Measurements from ENCODE around the gene MRPS2. TPM values are rescaled to one million over a fixed set of nuclear protein-coding genes. Genes with fewer than 3 reads are reported as not detected.

MRPS2 gene
- total and polyA plus RNA-seq, 2 donors (not counting 3 experiments of a cell fraction or from before 2014, with no cell fraction given) = 50.8 to 231 TPM

GRCh38 chr9:135552698-135553171 lies 52.3 kb downstream of the MRPS2 start:
- no peaks in the 10 kb centered on the region for H3K9me1 ChIP-seq (replicated peaks; ENCODE audit: control insufficient read depth, extremely low read depth, insufficient read depth, low read length)
- no peak for TF ChIP-seq JUN (IDR thresholded peaks at IDR 0.05; ENCODE audit: borderline replicate concordance, insufficient read depth, insufficient read length, low read depth)
- TF ChIP-seq FOS (IDR thresholded peaks at IDR 0.05; ENCODE audit: borderline replicate concordance, insufficient read depth, low read length) = no peak
- no peak for TF ChIP-seq POLR2A (IDR thresholded peaks at IDR 0.05; ENCODE audit: low read depth, low read length)
- no peak for TF ChIP-seq MYC (IDR thresholded peaks at IDR 0.05; ENCODE audit: low read depth, low read length)
- TF ChIP-seq, protein P1, sequence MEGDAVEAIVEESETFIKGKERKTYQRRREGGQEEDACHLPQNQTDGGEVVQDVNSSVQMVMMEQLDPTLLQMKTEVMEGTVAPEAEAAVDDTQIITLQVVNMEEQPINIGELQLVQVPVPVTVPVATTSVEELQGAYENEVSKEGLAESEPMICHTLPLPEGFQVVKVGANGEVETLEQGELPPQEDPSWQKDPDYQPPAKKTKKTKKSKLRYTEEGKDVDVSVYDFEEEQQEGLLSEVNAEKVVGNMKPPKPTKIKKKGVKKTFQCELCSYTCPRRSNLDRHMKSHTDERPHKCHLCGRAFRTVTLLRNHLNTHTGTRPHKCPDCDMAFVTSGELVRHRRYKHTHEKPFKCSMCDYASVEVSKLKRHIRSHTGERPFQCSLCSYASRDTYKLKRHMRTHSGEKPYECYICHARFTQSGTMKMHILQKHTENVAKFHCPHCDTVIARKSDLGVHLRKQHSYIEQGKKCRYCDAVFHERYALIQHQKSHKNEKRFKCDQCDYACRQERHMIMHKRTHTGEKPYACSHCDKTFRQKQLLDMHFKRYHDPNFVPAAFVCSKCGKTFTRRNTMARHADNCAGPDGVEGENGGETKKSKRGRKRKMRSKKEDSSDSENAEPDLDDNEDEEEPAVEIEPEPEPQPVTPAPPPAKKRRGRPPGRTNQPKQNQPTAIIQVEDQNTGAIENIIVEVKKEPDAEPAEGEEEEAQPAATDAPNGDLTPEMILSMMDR (IDR thresholded peaks at IDR 0.05; ENCODE audit: extremely low read depth in 1 of 2, insufficient read depth in 1 of 2, low read depth in 1 of 2, low read length in 2 of 2) = no peak
- TF ChIP-seq POLR2AphosphoS5 (IDR thresholded peaks at IDR 0.05; ENCODE audit: insufficient read depth, low read depth, low read length) = no peak
- no peak for TF ChIP-seq GATA2 (IDR thresholded peaks at IDR 0.05; ENCODE audit: insufficient read depth, insufficient read length, low read depth, low read length)
- TF ChIP-seq EZH2 (IDR thresholded peaks at IDR 0.05; ENCODE audit: borderline replicate concordance, low read depth, low read length, severe bottlenecking) = no peak
- TF ChIP-seq, protein P2, sequence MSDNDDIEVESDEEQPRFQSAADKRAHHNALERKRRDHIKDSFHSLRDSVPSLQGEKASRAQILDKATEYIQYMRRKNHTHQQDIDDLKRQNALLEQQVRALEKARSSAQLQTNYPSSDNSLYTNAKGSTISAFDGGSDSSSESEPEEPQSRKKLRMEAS (IDR thresholded peaks at IDR 0.05; ENCODE audit: insufficient read depth, insufficient read length) = no peak
- H3K27ac ChIP-seq (ENCODE audit: insufficient read depth, low read depth, low read length) = no peak overlapping the region
- no peaks in the 10 kb centered on the region for H3K27me3 ChIP-seq (ENCODE audit: control insufficient read depth in 2 of 2, insufficient read depth in 2 of 2, low read length in 2 of 2)
- dilution Hi-C loops (cut with MboI; ENCODE audit: extremely low pct_ligation_motif_present, low sequenced_read_pairs) = no loop called here
- no peak for FAIRE-seq
- BruUV-seq (replicated peaks) = no TSS peak
- no peaks in the 10 kb centered on the region for H3K36me3 ChIP-seq (ENCODE audit: control insufficient read depth in 2 of 2, extremely low read depth in 1 of 2, insufficient read depth in 2 of 2, low read length in 2 of 2)
- no peak overlapping the region for H3K4me3 ChIP-seq (replicated peaks in 1 of 3; ENCODE audit: insufficient read depth in 1 of 3, low read depth in 1 of 3, low read length in 3 of 3)
- no peak for DNase-seq (ENCODE audit: low read depth, low spot score)
- no peaks in the 10 kb centered on the region for H3K9me3 ChIP-seq (replicated peaks; ENCODE audit: control insufficient read depth, insufficient read depth, low read length)
- no peaks in the 10 kb centered on the region for H3K4me1 ChIP-seq (ENCODE audit: control insufficient read depth, extremely low read depth, insufficient read depth, low read length)
- H3K79me2 ChIP-seq (ENCODE audit: control insufficient read depth, insufficient read depth, low read length) = no peaks in the 10 kb centered on the region
- no peak overlapping the region for H3K9ac ChIP-seq (replicated peaks; ENCODE audit: extremely low read depth, insufficient read depth, low read length)
- H4K20me1 ChIP-seq (replicated peaks; ENCODE audit: control insufficient read depth, extremely low read depth, insufficient read depth, low read length) = no peaks in the 10 kb centered on the region
- no peak overlapping the region for H2AFZ ChIP-seq (ENCODE audit: low read depth, low read length)
- ChIA-PET POLR2A (no interaction called here), CTCF (no interaction called here)
- H3K4me2 ChIP-seq (ENCODE audit: insufficient read depth, low read length) = no peak overlapping the region
- intact Hi-C loops (cut with micrococcal nuclease) = no loop called here

Other genes with a start within 250 kb of the MRPS2 start
- 11.8 and 16.9 TPM in 2 replicates for gene PPP1R26, start 20.9 kb upstream of the MRPS2 start, total RNA-seq
- gene PPP1R26, start 20.9 kb upstream of the MRPS2 start, polyA plus RNA-seq = 5.7 and 5.9 TPM in 2 replicates
- gene LCN1, start 20.8 kb downstream of the MRPS2 start, total RNA-seq = not detected in 2 replicates
- not detected in 2 replicates for gene LCN1, start 20.8 kb downstream of the MRPS2 start, polyA plus RNA-seq
- gene OBP2A, start 45.4 kb downstream of the MRPS2 start, total RNA-seq = not detected in 2 replicates
- gene OBP2A, start 45.4 kb downstream of the MRPS2 start, polyA plus RNA-seq = not detected in 2 replicates
- not detected in 2 replicates for gene PAEP, start 61.1 kb downstream of the MRPS2 start, total RNA-seq
- gene PAEP, start 61.1 kb downstream of the MRPS2 start, polyA plus RNA-seq = not detected in 2 replicates
- gene GLT6D1, start 138.9 kb downstream of the MRPS2 start, total RNA-seq = not detected in 2 replicates
- not detected in 2 replicates for gene GLT6D1, start 138.9 kb downstream of the MRPS2 start, polyA plus RNA-seq
- not detected in 2 replicates for gene LCN9, start 162.6 kb downstream of the MRPS2 start, total RNA-seq
- gene LCN9, start 162.6 kb downstream of the MRPS2 start, polyA plus RNA-seq = not detected in 2 replicates
- not detected in 2 replicates for gene SOHLH1, start 198.8 kb downstream of the MRPS2 start, total RNA-seq
- gene SOHLH1, start 198.8 kb downstream of the MRPS2 start, polyA plus RNA-seq = not detected in 2 replicates
- not detected in 2 replicates for gene KCNT1, start 201.5 kb downstream of the MRPS2 start, total RNA-seq
- gene KCNT1, start 201.5 kb downstream of the MRPS2 start, polyA plus RNA-seq = not detected in 2 replicates

Measured in endothelial cell of umbilical vein (primary cell).